COLO829 (cell line): ENCODE measurements around the gene PHF12.

Experiments
- DNase-seq: peaks from one replicate; pipeline ENCODE4 v3.0.0; 2012; ENCODE audit warnings: low spot score

PHF12 gene

GRCh38 chr17:28975031-28975430, 23.7 kb upstream of the PHF12 start:
- no peak for DNase-seq

GRCh38 chr17:28974451-28974850, 23.1 kb upstream of the PHF12 start:
- DNase-seq, result no peak

- no peak for DNase-seq
Measured at GRCh38 chr17:28973425-28973824, 22.1 kb upstream of the PHF12 start.

- DNase-seq, result no peak
Measured at GRCh38 chr17:28972437-28972836, 21.1 kb upstream of the PHF12 start.

- DNase-seq, result no peak
Measured at GRCh38 chr17:28970879-28971278, 19.6 kb upstream of the PHF12 start.

- no peak for DNase-seq
Measured at GRCh38 chr17:28969706-28970393, 18.5 kb upstream of the PHF12 start.

- no peak for DNase-seq
Measured at GRCh38 chr17:28968914-28969295, 17.6 kb upstream of the PHF12 start.

- no peak for DNase-seq
Measured at GRCh38 chr17:28968231-28968913, 17.1 kb upstream of the PHF12 start.

- no peak for DNase-seq
Measured at GRCh38 chr17:28967221-28968135, 16.2 kb upstream of the PHF12 start.

- DNase-seq, result no peak
Measured at GRCh38 chr17:28963841-28964240, 12.5 kb upstream of the PHF12 start.

GRCh38 chr17:28963055-28963611, 11.8 kb upstream of the PHF12 start:
- no peak for DNase-seq

- no peak for DNase-seq
Measured at GRCh38 chr17:28961391-28961790, 10.1 kb upstream of the PHF12 start.

GRCh38 chr17:28960256-28961061, 9.1 kb upstream of the PHF12 start:
- DNase-seq, result no peak

- no peak for DNase-seq
Measured at GRCh38 chr17:28959471-28959871, 8.2 kb upstream of the PHF12 start.

- DNase-seq, result no peak
Measured at GRCh38 chr17:28958820-28959455, 7.6 kb upstream of the PHF12 start.

GRCh38 chr17:28957992-28958355, 6.7 kb upstream of the PHF12 start:
- DNase-seq, result no peak

- no peak for DNase-seq
Measured at GRCh38 chr17:28957277-28957991, 6.1 kb upstream of the PHF12 start.

GRCh38 chr17:28956861-28957260, 5.5 kb upstream of the PHF12 start:
- DNase-seq, result no peak

GRCh38 chr17:28956112-28956511, 4.8 kb upstream of the PHF12 start:
- DNase-seq, result no peak

GRCh38 chr17:28955408-28955807, 4.1 kb upstream of the PHF12 start:
- no peak for DNase-seq

- DNase-seq, result no peak
Measured at GRCh38 chr17:28954886-28955285, 3.6 kb upstream of the PHF12 start.
